ENCODE data around the gene MSTO1.
"Not testable (repeated sequence)": the region's sequence is repeated elsewhere in the genome, so short reads cannot be mapped to it uniquely, and the experiment has no call there.

MSTO1 gene

DNA sequence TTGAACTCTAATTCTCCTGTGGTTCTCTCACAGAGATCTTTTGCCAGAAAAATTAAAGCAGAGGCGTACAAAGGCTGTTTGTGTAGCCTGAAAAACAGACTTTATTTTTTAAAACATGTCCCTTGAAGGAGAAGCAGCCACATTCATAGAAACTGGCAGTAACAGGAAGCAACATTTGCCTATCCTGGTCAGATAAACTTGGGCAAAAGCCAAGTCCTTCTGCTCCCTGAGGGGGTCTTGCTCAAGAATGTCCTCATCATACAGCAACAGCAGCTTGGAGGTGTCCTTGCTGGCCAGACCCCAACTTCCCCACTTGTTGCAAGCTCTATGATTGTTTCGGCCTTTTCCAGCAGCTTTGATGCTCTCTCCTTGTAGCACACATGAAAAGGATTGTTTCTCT, 36.3 kb downstream of the MSTO1 start:
- H3K4me1 ChIP-seq (ENCODE audit: control insufficient read depth, insufficient read depth, low read length): no peaks in the 10 kb centered on the region
- H3K27me3 ChIP-seq (ENCODE audit: control insufficient read depth, insufficient read depth, low read length, poor library complexity, severe bottlenecking): no peaks in the 10 kb centered on the region
- no peaks in the 10 kb centered on the region for H3K36me3 ChIP-seq (ENCODE audit: control insufficient read depth, insufficient read depth, low read length)
- peaks cover 4% of the 10 kb centered on the region for H3K9me3 ChIP-seq (ENCODE audit: control insufficient read depth, low read length)
- H3K4me3 ChIP-seq (ENCODE audit: insufficient read depth, low read depth, low read length): no peak overlapping the region
- H3K27ac ChIP-seq (ENCODE audit: insufficient read depth, low read depth, low read length, poor library complexity, severe bottlenecking): no peak overlapping the region
- 94 to 98% methylated on average over 2 of the region's 2 CpGs for WGBS, 2 experiments

DNA sequence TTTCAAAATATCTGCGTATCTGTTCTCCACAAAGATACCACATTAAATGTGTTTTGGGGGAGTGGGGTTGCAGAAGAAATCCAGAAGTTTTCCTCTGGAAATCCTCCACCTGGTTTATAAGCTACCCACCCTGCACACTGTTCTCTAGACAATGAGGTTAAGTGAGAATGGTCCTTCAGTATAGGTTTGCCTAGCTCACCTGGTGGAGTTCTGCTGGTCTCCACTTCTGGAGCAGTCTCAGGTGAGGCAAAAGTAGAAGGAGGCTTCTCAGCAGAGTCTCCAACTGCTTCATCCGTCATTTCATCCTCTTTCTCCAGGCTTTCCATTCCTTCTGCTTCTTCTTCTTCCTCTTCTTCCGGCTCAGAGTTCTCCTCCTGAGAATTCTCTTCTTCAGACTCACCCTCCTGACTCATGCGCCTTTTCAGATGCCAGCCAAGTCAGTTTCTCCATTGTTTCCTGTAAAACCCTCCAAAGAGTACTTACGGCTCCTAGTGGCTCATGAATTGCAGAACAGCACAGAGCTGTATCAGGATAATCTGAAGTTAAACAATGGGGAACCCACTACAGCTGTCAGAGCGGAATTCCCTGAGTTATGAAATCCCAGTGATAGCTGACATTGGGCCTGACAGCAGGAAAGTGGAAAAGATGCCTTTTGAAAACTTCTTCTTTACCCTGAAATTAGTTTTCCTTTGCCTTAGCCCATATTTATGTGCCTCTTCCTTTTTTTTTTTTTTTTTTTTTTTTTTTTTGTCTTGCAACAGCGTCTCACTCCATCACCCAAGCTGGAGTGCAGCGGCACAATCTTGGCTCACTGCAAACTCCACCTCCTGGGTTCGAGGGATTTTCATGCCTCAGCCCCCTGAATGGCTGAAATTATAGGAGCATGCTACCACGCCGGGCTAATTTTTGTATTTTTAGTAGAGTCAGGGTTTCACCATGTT, 38.5 kb downstream of the MSTO1 start:
- 70 to 72% methylated on average over 10 of the region's 11 CpGs for WGBS, 2 experiments
- peaks cover under 1% of the 10 kb centered on the region for H3K9me3 ChIP-seq (ENCODE audit: control insufficient read depth, low read length)
- no peak overlapping the region for H3K27ac ChIP-seq (ENCODE audit: insufficient read depth, low read depth, low read length, poor library complexity, severe bottlenecking)
- no peaks in the 10 kb centered on the region for H3K27me3 ChIP-seq (ENCODE audit: control insufficient read depth, insufficient read depth, low read length, poor library complexity, severe bottlenecking)
- no peaks in the 10 kb centered on the region for H3K36me3 ChIP-seq (ENCODE audit: control insufficient read depth, insufficient read depth, low read length)
- no peak overlapping the region for H3K4me3 ChIP-seq (ENCODE audit: insufficient read depth, low read depth, low read length)
- no peaks in the 10 kb centered on the region for H3K4me1 ChIP-seq (ENCODE audit: control insufficient read depth, insufficient read depth, low read length)

DNA sequence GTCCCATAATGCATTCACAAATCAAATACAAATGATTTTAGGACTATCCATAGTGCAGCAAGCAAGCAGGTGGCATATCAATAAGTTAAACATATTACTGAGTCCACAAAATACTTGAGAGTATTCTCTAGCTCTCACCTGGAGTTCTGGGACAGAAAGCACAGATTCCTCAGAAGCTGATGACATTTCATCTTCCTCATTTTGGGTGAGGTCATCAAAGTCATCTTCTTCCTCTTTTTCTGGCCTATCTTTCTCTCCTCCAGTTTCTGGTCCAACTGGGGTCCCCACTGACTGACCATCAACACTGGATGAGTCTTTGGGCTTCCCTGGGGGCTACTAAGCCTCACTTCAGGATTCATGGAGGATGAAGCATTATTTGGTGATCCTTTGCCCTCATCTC, 39.7 kb downstream of the MSTO1 start:
- no peaks in the 10 kb centered on the region for H3K9me3 ChIP-seq (ENCODE audit: control insufficient read depth, low read length)

DNA sequence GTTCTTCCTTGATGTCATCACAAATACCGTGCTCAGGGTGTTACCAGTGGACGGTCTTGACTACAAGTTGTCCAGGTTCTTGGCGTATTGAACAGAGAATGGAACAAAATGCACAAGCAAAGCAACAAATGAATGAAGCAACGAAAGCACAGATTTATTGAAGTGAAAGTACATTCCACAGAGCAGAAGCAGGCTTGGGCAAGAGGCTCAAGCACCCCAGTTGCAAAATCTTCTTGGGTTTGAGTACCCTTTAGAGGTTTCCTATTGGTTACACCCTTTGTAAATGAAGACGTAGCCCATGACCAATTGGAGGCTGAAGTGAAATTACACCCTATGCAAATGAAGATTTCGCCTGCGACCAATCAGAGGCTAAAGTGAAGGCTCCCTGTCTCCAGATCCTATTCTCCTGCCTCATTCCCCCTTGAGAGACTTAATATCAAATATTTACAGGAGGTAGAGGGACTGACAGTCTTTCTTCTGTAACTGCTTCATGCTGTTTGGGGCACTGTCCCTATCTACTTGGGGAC, 40.3 kb downstream of the MSTO1 start:
- H3K36me3 ChIP-seq (ENCODE audit: control insufficient read depth, insufficient read depth, low read length): no peaks in the 10 kb centered on the region
- no peak overlapping the region for H3K4me3 ChIP-seq (ENCODE audit: insufficient read depth, low read depth, low read length)
- H3K9me3 ChIP-seq (ENCODE audit: control insufficient read depth, low read length): no peaks in the 10 kb centered on the region
- no peaks in the 10 kb centered on the region for H3K4me1 ChIP-seq (ENCODE audit: control insufficient read depth, insufficient read depth, low read length)
- WGBS, 2 experiments: 95% methylated on average over 7 of the region's 7 CpGs
- no peaks in the 10 kb centered on the region for H3K27me3 ChIP-seq (ENCODE audit: control insufficient read depth, insufficient read depth, low read length, poor library complexity, severe bottlenecking)
- no peak overlapping the region for H3K27ac ChIP-seq (ENCODE audit: insufficient read depth, low read depth, low read length, poor library complexity, severe bottlenecking)

More for the DNA sequence above, 39.7 kb downstream of the MSTO1 start:
- no peaks in the 10 kb centered on the region for H3K4me1 ChIP-seq (ENCODE audit: control insufficient read depth, insufficient read depth, low read length)
- no peak overlapping the region for H3K27ac ChIP-seq (ENCODE audit: insufficient read depth, low read depth, low read length, poor library complexity, severe bottlenecking)
- no peaks in the 10 kb centered on the region for H3K27me3 ChIP-seq (ENCODE audit: control insufficient read depth, insufficient read depth, low read length, poor library complexity, severe bottlenecking)
- no peak overlapping the region for H3K4me3 ChIP-seq (ENCODE audit: insufficient read depth, low read depth, low read length)
- H3K36me3 ChIP-seq (ENCODE audit: control insufficient read depth, insufficient read depth, low read length): no peaks in the 10 kb centered on the region

DNA sequence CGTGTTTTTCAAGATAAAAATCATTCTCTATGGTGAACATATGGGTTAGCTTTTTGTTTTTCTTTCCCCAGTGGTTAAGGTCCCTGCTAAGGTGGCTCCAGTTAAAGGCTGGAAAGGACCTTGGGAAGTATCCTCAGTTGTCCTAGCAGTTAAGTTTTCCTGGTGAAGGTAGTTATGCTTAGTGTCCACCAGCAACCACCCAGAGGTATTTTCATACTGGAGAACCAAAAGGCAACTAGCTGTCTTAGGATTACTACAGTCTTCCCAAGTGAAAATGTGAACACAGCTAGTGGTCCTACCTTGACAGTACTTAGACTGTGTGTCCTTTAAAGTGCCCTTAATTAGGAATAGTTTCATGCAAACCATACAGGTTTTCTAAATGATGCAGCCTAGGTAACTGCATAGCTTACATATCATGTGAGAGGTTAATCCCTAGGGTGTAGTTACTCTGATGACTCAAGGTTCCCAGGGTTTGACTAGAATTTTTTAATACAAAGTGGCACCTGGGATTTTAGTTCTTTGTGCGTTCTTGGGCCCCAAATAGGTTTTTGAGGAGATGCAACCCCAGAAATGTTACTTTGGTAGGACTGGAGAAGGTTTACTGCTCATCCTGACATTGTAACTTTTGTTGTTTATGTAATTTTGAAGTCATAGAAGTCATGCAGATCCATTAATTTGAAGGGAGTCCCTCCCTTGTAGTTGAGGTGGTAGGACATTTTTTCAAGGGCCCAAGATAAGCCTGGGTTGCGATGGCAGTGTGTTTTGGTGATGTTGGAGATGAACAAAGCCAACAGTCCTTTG, 42.0 kb downstream of the MSTO1 start:
- no peak overlapping the region for H3K27ac ChIP-seq (ENCODE audit: insufficient read depth, low read depth, low read length, poor library complexity, severe bottlenecking)

DNA sequence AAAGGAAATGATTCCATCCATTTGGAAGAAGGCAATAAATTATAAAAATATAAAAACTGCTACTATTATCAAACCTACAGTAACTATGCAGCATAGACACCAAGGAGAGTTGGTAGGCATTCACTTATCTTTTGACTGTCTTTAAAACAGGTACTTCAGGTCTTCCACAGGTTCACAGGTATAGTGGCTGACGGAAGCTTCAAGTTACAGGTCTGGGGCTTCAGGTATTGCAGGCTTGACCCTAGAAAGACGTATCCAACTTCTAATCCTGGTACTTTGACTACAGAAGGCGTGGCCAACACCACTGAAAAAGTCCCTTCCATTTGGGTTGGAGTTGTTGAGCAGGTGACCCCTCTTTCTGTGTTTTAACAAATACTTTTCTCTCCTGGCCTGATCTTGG, 42.9 kb downstream of the MSTO1 start:
- Histone ChIP-seq H3K4me3 (ENCODE audit: insufficient read depth, low read depth, low read length) (no peak overlapping the region), H3K27ac (ENCODE audit: insufficient read depth, low read depth, low read length, poor library complexity, severe bottlenecking) (no peak overlapping the region), H3K4me1 (ENCODE audit: control insufficient read depth, insufficient read depth, low read length) (no peaks in the 10 kb centered on the region), H3K27me3 (ENCODE audit: control insufficient read depth, insufficient read depth, low read length, poor library complexity, severe bottlenecking) (no peaks in the 10 kb centered on the region), H3K9me3 (ENCODE audit: control insufficient read depth, low read length) (no peaks in the 10 kb centered on the region), H3K36me3 (ENCODE audit: control insufficient read depth, insufficient read depth, low read length) (no peaks in the 10 kb centered on the region)
- 87 to 91% methylated on average over 3 of the region's 3 CpGs for WGBS, 2 experiments

More for the DNA sequence above, 42.0 kb downstream of the MSTO1 start:
- Histone ChIP-seq H3K9me3 (ENCODE audit: control insufficient read depth, low read length) (no peaks in the 10 kb centered on the region), H3K4me3 (ENCODE audit: insufficient read depth, low read depth, low read length) (no peak overlapping the region), H3K27me3 (ENCODE audit: control insufficient read depth, insufficient read depth, low read length, poor library complexity, severe bottlenecking) (no peaks in the 10 kb centered on the region), H3K4me1 (ENCODE audit: control insufficient read depth, insufficient read depth, low read length) (no peaks in the 10 kb centered on the region), H3K36me3 (ENCODE audit: control insufficient read depth, insufficient read depth, low read length) (no peaks in the 10 kb centered on the region)
- WGBS, 2 experiments: 86 to 89% methylated on average over 3 of the region's 3 CpGs

DNA sequence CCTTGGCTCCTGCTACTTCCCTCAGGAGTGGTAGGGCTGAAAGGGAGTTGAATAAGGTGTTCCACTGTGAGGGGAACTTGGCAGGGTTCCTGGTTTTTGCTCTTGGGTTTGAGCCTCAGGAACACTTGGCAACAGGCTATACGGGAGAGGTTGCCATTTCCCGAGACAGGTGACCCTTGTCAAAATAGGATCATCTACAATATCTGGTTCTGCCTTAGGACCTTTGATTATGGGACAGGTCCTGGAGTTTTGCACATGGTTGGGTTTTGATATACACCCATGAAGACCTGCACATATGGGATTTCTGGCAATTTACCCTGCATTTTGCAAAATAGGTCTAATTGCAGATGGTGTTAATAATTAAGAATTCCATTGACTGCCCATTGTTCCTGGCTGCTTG, 47.4 kb downstream of the MSTO1 start:
- Histone ChIP-seq H3K4me1 (ENCODE audit: control insufficient read depth, insufficient read depth, low read length) (no peaks in the 10 kb centered on the region), H3K27ac (ENCODE audit: insufficient read depth, low read depth, low read length, poor library complexity, severe bottlenecking) (no peak overlapping the region), H3K9me3 (ENCODE audit: control insufficient read depth, low read length) (no peaks in the 10 kb centered on the region), H3K4me3 (ENCODE audit: insufficient read depth, low read depth, low read length) (no peak overlapping the region), H3K27me3 (ENCODE audit: control insufficient read depth, insufficient read depth, low read length, poor library complexity, severe bottlenecking) (no peaks in the 10 kb centered on the region), H3K36me3 (ENCODE audit: control insufficient read depth, insufficient read depth, low read length) (peaks cover 12% of the 10 kb centered on the region)
- WGBS, 2 experiments: 96% methylated on average over 2 of the region's 2 CpGs

DNA sequence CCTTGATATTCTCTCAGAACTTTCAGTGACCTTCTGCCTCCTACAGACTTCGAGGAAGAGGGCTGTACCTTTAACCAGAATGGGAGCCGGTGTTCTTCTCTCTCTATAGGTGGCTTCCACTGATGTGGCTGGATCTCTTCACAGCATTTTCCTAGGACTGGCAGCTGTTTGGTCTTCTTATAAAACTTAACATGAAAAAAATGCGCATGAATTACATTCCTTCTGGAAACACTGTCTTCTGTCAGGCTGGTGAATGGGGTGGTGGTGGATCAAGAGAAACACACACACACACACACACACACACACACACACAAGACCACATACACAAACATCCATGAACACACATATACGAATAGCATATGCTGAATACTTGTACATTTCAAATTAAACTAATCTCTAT, 51.2 kb downstream of the MSTO1 start:
- not testable (repeated sequence) for H3K27ac ChIP-seq (ENCODE audit: insufficient read depth, low read depth, low read length, poor library complexity, severe bottlenecking); H3K4me3 ChIP-seq (ENCODE audit: insufficient read depth, low read depth, low read length); H3K27me3 ChIP-seq (ENCODE audit: control insufficient read depth, insufficient read depth, low read length, poor library complexity, severe bottlenecking); H3K4me1 ChIP-seq (ENCODE audit: control insufficient read depth, insufficient read depth, low read length); H3K9me3 ChIP-seq (ENCODE audit: control insufficient read depth, low read length)
- WGBS, 2 experiments: 100% methylated on average over 1 of the region's 4 CpGs; no CpG with 5 or more reads in 1 of the 2 experiments
- H3K36me3 ChIP-seq (ENCODE audit: control insufficient read depth, insufficient read depth, low read length): peaks cover 25% of the 10 kb centered on the region
